ENCODE measurements around the gene TTC7B.

TTC7B gene

GRCh38 chr14:90805662-90806540, 10.3 kb downstream of the TTC7B start:
- DNase-seq = peak in 3 of 14 donors; percentile 25 to 56 (median 42)

DNA sequence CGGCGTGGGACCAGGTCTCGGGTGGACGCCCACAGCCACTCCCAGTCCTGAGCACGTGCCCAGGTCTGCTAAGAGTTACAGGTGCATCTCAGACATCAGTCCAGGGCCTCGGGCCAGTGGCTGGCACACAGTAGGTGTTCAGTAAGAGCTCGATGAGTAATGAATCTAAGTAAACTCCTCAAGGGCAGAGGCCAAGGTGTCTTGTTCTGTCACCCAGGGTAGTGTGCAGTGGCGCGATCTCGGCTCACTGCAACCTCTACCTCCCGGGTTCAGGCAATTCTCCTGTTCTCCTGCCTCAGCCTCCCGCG, 11.2 kb downstream of the TTC7B start:
- no peak for DNase-seq

DNA sequence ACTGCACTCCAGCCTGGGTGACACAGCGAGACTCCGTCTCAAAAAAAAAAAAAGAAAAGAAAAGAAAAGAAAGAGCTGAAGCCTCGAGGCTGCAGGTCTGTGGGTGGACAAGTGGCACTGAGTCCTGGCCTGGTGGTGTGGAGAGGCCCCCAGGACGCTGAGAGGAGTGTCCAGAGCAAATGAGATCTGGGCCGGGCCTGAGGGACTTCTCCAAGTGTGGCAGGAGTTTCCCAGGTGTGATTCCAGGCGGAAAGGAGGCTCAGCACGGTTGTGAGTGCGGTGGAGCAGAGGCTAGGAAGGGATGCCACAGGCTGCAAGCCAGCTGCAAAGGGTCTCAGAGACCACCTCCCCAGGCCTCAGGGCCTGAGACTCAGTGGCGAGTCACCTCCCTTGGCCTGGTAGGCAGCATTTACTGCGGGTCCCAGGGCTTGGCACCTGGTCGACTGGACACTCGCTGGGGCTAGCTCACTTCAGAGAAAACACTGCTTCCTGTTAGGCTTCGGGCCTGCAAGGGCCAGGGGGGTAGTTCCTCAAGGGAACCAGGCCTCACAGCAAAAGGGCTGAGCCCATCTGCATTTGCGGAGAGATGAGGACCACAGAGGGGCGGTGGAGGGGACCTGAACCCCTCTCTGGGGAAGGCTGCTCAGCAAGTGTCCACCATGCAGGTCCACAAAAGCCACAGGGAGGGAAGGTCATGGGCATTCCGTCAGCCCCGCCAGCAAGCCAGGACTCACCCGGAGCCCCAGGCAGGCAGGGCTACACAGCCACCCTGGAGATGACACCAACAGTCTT, 11.7 kb downstream of the TTC7B start:
- DNase-seq = no peak

DNA sequence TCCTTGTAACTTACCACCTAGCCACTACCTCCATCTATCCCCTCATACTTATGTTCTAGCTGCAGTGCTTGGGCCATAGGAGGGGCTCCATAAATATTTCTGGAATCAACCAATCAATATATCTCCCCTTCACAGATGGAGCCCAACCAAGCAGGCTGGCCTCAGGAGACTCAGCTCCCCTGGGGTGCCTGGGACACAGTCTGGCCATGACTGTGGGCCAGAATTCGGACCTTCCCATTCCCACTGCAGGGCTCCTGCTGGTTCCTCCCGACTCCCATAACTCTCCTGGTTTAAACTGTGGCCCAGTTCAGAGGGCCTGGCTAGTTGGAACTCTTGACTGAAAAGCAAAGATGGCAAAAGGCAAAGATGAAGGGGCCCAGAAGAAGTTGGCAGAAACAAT, 13.0 kb downstream of the TTC7B start:
- DNase-seq = no peak

DNA sequence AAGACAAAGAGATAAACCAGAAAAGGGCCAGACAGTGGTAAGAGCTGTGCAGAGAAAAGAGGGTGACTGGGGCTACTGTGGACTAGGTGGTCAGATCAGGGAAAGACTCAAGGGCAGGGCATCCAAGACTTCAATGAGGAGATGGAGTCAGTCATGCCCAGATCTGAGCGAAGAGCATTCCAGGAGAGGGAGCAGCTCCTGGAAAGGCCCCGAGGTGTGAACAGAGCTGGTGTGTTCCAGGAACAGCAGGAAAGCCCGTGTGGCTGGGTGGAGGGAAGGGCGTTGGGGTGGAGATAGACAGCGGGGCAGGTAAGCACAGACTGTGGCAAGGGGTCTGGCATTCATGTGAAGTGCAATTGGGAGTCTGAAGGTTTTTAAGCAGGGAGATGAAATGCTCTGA, 16.8 kb downstream of the TTC7B start:
- no peak for DNase-seq

- DNase-seq = no peak
These were observed 18.3 kb downstream of the TTC7B start for GRCh38 chr14:90797919-90798318.

DNA sequence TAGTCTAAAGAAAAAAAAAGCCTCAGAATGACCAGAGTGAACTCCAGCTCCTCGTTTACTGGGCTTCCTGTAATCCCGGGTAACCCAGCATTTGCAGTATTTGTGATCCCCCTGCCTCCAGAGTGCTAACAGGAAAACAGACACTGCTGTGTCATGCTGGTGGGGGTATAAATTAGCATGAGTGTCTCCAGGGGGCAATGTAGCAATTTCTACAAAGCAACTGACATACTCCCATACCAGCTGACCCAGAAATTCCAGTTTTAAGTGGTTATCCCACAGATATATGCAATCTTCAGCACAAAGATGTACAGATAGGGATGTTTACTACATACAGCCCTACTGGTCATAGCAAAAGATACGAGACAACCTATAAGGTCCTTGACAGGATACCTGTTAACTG, 18.8 kb downstream of the TTC7B start:
- no peak for DNase-seq

GRCh38 chr14:90796329-90796728, 19.9 kb downstream of the TTC7B start:
- peak in 2 of 14 donors; percentile 21 to 37 for DNase-seq

DNA sequence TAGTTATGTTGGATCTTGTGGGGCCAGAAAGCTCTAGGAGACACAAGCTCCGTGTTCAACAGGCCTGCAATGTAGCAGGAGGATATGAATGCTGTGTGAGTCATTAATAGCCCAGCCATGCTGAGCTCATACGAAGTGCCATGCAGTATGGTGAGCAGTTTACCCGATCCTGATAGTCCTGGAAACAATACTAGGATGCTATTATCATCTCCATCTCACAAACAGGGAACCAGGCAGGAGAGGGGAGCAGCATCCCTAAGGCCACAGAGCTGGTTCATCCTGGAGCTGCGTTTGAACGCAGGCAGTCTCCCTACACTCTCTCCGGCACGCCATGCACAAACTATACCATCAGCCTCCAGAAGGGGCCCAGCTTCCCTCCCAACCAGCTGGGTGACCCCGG, 20.5 kb downstream of the TTC7B start:
- no peak for DNase-seq

DNA sequence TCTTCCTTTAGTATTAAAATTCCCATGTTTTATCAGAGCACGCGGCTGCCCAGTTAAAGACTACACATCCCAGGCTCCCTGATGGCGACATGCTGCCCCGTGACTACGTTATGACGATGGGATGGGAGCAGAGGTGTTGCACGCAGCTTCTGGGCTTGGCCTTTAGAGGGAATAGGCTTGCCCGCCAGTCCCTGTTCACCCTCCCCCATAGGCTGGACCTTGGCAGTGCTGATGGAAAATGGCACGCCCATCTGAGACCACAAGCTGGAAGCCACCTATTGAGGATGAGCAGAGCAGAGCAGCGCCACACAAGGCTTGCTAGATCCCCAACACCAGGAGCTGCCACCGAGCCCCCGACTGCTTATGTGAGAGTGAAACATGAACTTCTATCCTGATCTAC, 24.7 kb downstream of the TTC7B start:
- no peak for DNase-seq

DNA sequence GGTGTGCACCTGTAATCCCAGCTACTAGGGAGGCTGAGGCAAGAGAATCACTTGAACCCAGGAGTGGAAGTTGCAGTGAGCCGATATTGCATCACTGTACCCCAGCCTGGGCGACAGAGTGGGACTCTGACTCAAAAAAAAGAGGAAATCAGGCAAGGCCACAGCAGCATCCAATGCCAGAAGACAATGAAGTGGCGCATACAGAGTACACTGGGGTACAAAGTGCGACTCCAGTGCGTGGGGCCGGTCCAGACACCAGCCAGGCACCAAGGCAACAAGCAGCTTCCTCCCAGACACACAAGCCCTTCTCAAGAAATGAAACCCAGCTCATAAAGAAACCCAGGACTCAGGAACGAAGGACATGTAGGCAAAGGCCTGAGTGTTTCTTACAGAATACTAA, 28.2 kb downstream of the TTC7B start:
- DNase-seq = peak in 4 of 14 donors; percentile 28 to 68 (median 54)

DNA sequence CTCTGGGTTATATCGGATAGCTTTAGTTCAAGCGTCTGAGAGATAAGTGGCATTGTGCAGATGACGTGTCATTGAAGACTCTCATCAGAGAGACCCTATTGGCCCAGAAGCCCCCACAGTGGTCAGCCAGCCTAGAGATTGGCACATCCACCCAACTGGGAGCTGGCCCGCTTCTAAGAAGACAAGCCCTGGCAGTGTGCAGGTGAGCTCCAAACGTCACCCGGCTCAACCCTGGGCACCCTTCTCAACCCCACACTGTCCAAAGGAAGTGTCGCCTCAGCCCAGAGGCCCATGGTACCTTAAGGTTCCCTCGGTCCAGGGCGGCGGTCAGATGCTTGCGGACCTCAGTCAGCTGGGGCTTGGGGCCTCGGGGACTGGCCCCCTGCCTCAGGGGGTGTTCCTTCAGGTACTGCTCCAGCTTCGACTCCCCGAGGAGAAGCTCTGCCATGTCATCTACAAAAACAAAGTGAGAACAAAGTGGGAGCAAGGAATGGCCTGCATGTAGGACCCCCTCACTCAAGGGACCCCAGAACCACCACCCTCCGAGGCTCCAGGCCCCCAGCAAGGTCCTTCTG, 30.3 kb downstream of the TTC7B start:
- DNase-seq = no peak

DNA sequence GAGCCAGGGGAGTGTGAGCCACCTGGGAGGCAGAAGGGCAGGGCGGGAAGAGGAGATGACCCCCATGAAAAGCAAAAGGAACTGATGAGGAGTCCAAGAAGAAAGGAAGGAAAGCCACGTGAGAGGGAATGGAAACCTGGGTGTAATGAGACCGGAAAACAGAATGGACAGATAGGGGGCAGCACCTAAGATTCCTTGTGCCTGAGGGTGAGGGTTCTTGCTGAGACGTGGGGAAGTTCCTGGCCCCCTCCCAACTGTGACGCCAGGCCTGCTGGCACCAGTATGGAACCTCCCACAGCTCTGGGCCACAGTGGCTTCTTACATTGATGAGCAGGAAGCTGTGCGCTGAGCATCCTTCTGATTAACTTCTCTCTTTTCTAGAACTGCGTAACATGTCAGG, 30.8 kb downstream of the TTC7B start:
- DNase-seq = peak in 9 of 14 donors; percentile 18 to 75 (median 47)

DNA sequence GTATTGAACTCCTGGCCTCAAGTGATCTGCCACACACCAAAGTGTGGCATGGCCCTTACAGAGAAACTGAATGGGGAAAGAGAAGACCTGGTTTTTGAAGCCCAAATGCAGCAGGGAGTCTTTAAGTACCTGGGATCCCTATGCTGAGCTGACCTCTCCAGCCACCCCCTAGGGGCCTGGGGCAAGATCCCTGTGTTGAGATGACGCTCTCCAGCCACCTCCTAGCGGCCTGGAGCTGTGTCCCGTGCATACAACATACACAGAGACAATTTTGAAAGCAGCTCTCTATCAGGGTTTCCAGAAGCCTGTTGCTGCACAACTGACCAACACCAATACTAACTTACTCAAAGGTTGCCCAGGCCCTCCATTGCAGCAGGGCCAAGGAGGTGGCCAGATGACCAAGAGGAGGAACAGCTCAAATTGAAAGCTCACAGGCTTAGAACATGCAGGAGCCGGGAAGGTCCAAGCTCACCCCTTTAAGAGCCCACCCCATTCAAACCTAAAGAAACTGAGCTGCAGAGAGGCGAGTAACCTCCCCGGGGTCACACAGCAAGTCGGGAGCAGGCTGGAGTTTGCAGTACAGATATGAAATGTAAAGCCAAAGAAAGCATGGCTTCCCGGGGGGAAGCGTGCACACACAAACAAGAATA, 31.5 kb downstream of the TTC7B start:
- DNase-seq = no peak

GRCh38 chr14:90783344-90783743, 32.9 kb downstream of the TTC7B start:
- DNase-seq = no peak

GRCh38 chr14:90782892-90783291, 33.3 kb downstream of the TTC7B start:
- DNase-seq = no peak

GRCh38 chr14:90781876-90782275, 34.4 kb downstream of the TTC7B start:
- no peak for DNase-seq

DNA sequence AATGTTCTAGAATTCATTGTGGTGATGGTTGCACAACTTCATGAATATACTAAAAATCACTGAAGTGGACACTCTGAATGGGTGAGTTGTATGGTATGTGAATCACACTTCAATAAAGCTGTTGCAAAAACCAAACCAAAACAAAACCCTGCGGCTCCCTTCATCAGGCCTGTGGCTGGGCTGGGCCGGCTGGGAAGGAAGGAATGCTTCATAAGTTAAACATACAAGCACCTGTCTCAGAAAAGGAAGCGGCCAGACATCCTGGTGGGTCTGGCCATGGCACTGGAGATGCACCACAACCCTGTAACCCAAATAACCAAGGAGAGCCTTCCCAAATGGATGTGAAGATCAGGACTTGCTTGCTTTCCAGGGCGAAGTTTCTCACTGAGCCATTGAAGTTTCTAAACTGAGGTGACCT, 34.9 kb downstream of the TTC7B start:
- no peak for DNase-seq

GRCh38 chr14:90780519-90780918, 35.7 kb downstream of the TTC7B start:
- no peak for DNase-seq

- DNase-seq = no peak
These were observed 37.5 kb downstream of the TTC7B start for GRCh38 chr14:90778571-90779255.

DNA sequence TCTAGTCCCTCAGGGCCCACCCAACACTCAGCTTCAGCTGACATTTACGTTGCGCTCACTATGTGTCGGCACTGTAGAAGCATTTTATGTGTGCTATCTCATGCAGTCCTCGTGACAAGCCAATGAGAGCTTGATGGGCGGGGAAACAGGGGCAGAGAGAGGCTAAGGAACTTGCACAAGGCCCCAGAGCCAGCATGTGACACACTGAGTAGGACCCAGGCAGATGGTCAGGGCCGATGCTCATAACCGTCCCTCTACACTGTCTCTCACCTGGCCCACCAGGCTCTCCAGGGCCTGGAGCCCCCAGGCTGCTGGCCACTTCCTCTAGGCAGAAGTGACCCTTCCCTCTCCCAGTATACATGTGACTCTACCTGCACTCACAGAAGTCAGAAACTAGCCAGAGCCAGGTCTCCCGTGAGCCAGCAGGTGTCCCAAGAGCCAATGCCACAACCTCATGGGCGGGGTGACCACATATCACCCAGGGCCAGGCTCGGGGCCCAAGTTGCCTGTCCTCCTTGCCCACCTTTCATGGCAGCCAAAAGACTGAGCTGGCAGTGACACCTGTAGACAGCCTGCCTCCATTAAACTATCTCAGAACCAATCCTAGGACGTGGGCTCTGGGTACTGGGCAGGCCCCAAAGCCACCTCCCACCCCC, 38.3 kb downstream of the TTC7B start:
- DNase-seq = no peak

DNA sequence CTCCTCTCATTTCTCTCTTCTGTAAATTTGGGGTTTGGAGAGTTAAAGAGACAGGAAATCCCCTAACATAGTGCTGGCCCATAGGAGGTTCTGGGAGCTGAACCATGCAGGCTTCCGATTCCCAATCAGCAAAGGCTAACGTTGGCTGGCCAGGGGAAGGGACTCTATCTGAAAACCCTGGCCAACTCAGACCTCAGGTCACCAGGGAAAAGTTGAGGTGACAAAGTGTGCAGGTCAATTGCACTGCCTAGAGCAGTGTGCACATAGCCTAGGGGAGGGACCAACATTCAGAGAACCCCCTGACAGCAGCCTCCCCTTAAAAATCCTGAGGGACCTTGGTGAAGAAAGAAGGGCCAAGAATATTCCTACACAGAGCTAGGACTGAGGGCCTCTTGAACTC, 38.9 kb downstream of the TTC7B start:
- no peak for DNase-seq

Measured in C1 segment of cervical spinal cord (tissue), 14 donors.